Heart left ventricle (tissue), 16 donors: ENCODE results near the gene ZACN. TPM values are rescaled to one million over a fixed set of nuclear protein-coding genes. Genes with fewer than 3 reads are reported as not detected.

Source experiments
- ATAC-seq, 4 donors: fragments of 200-7000 bp; cut with Tn5 transposase; one replicate each; pipeline ENCODE4 v1.9.1; 2020 to 2022; ENCODE audit warnings: moderate library complexity in 4 of 4, mild to moderate bottlenecking in 3 of 4, moderate number of reproducible peaks in 1 of 4
- DNase-seq, 5 donors: peaks; one replicate each; pipeline ENCODE4 v3.0.0-alpha.2; 2020
- H3K27ac ChIP-seq, 12 donors: fragments of 200-600 bp; sonication (generic) in 4 of 12; one replicate each; pipeline versions ENCODE4 v1.5.0 to v1.8.0; 2016 to 2022; ENCODE audit warnings: mild to moderate bottlenecking in 2 of 12
- H3K27me3 ChIP-seq, 9 donors: fragments of 200-600 bp; sonication (generic) in 2 of 9; one replicate each; pipeline versions ENCODE4 v1.5.1 to v1.8.0; 2016 to 2022; ENCODE audit warnings: mild to moderate bottlenecking in 3 of 9
- H3K36me3 ChIP-seq, 9 donors: fragments of 200-600 bp; sonication (generic) in 2 of 9; one replicate each; pipeline versions ENCODE4 v1.5.0 to v1.8.0; 2018 to 2022; ENCODE audit warnings: mild to moderate bottlenecking in 2 of 9
- H3K4me1 ChIP-seq, 12 donors: fragments of 200-600 bp; sonication (generic) in 4 of 12; one replicate each; pipeline versions ENCODE4 v1.5.0 to v1.8.0; 2016 to 2022; ENCODE audit warnings: mild to moderate bottlenecking in 3 of 12
- H3K4me3 ChIP-seq, 12 donors: fragments of 200-600 bp; sonication (generic) in 4 of 12; one replicate each; pipeline versions ENCODE4 v1.5.0 to v1.8.0; 2017 to 2022; ENCODE audit warnings: mild to moderate bottlenecking in 9 of 12, moderate library complexity in 4 of 12
- H3K9me3 ChIP-seq, 12 donors: fragments of 200-600 bp; sonication (generic) in 4 of 12; one replicate each; pipeline versions ENCODE4 v1.5.0 to v1.8.0; 2016 to 2022; ENCODE audit warnings: mild to moderate bottlenecking in 1 of 12
- CTCF ChIP-seq, 12 donors: fragments of 200-600 bp; sonication (generic) in 4 of 12; IDR thresholded peaks; one replicate each; pipeline versions ENCODE4 v1.5.0 to v1.8.0; 2018 to 2022; ENCODE audit warnings: antibody characterized with exemption in 12 of 12, mild to moderate bottlenecking in 5 of 12
- POLR2A ChIP-seq, 2 donors: fragments of 450-650 bp; IDR thresholded peaks; one replicate each; pipeline ENCODE4 v1.6.1; 2017; ENCODE audit warnings: antibody characterized with exemption in 2 of 2, mild to moderate bottlenecking in 2 of 2, moderate library complexity in 2 of 2
- WGBS, 4 donors: extraction: QIAGEN DNeasy Blood & Tissue Kit in 2 of 4; methylation state at CpG; one replicate each; pipeline versions ENCODE4 v1.1.5 to v1.1.7; 2013 to 2018; 5-methylcytosine and 5-hydroxymethylcytosine counted together
- intact Hi-C, 10 donors: fragments of 100-400 bp; cut with DNase I; formaldehyde crosslinking; loops; one replicate each; pipeline versions ENCODE4 v1.11.1 to v1.14.2; 2022
- microRNA-seq, 4 donors: library from miRNA; unstranded; fragments of <30 nt; microRNA quantifications; one replicate each; pipeline versions ENCODE4 to v1.2.0, GENCODE V29; 2017 to 2020
- polyA plus RNA-seq, 2 donors: library from polyadenylated mRNA; stranded (reverse); fragments of 200-250 nt; gene quantifications; one replicate each; pipeline ENCODE4 v1.2.3, GENCODE V29; 2013
- total RNA-seq, 9 donors: library from RNA; depleted of rRNA in 2 of 9; stranded (reverse); fragments of >200 nt in 2 of 9; fragmentation: NEBNext Ultra II Directional in 3 of 9; extraction: Animal tissue kit (Norgen Biotek cat#: 25700) in 3 of 9; gene quantifications; one replicate each; pipeline versions ENCODE4 v1.1.0 to v1.2.4, GENCODE V29; 2016 to 2023
- donor health status: ischemic (EF 13 %, LVEDD 7.1; RV severe dilation, severe dysfunction).
- donor health status: healthy with polysubstance abuse.
- donor health status: DM: no; HTN: yes; CAD: no.
- donor health status: DM: no; HTN: no; CAD: no.
- donor health status: ischemic (EF 25% LVEDD 6.9; RV normal size, moderate dysfunction).
- donor health status: ischemic (EF 25% LVEDD 5.7; RV mildly dilated, moderate dysfunction).
- donor health status: healthy.
- donor health status: DM: yes; HTN: yes; CAD: no.
- donor health status: ischemic (EF 35%, LVEDD 5.7; RV mildly dilated, moderate dysfunction).
- donor health status: nonischemic (EF 11% LVEDD 7.7; RV severe dilation, severe dysfunction).
- donor health status: DM: yes; HTN: yes; CAD: no.
- donor health status: PGD.
- donor health status: ischemic (EF 29% LVEDD 5.4; RV normal size, mild dysfunction).
- donor health status: nonischemic (EF 23%, LVEDD 6.1; RV moderate dilation, normal function).

The ZACN gene
- total and polyA plus RNA-seq, 11 donors, result 0.13 to 1.5 (median 0.51) TPM; not detected in 8

- Histone ChIP-seq H3K36me3 (no peaks in the 10 kb centered on the region), H3K4me1 (peaks cover 0 to 9% (median 0%) of the 10 kb centered on the region in 12 donors), H3K4me3 (no peak overlapping the region), H3K27ac (no peak overlapping the region), H3K27me3 (peaks cover 0 to 57% (median 45%) of the 10 kb centered on the region in 9 donors), H3K9me3 (no peaks in the 10 kb centered on the region)
- WGBS, 4 donors, result 31 to 47% (median 41%) methylated on average over 12 to 13 of the region's 13 CpGs
- peak in 1 of 5 donors; percentile 48 for DNase-seq
- intact Hi-C loops, result no loop called here
- no peak for ATAC-seq
- TF ChIP-seq CTCF (IDR thresholded peaks at IDR 0.05) (no peak), POLR2A (IDR thresholded peaks at IDR 0.05) (no peak)
These were observed 51.5 kb downstream of the ZACN start for GRCh38 chr17:76130473-76130872.

GRCh38 chr17:76131051-76131691, 52.2 kb downstream of the ZACN start:
- peaks cover 0 to 64% (median 52%) of the 10 kb centered on the region in 9 donors for H3K27me3 ChIP-seq
- WGBS, 4 donors, result 46 to 51% (median 48%) methylated on average over 20 to 21 of the region's 21 CpGs

GRCh38 chr17:76131692-76132573, 53.0 kb downstream of the ZACN start:
- no peak for TF ChIP-seq CTCF (IDR thresholded peaks at IDR 0.05)
- no peak for TF ChIP-seq POLR2A (IDR thresholded peaks at IDR 0.05)
- H3K27me3 ChIP-seq, result peaks cover 5 to 72% (median 60%) of the 10 kb centered on the region in 9 donors
- H3K9me3 ChIP-seq, result no peaks in the 10 kb centered on the region
- H3K27ac ChIP-seq, result no peak overlapping the region
- WGBS, 4 donors, result 42 to 46% (median 44%) methylated on average over 15 to 21 of the region's 21 CpGs
- H3K4me3 ChIP-seq, result no peak overlapping the region
- peaks cover 0 to 9% (median 0%) of the 10 kb centered on the region in 12 donors for H3K4me1 ChIP-seq
- DNase-seq (peak in 1 of 5 donors; percentile 37), ATAC-seq (no peak)
- H3K36me3 ChIP-seq, result no peaks in the 10 kb centered on the region
- intact Hi-C loops, result no loop called here

More at GRCh38 chr17:76131051-76131691, 52.2 kb downstream of the ZACN start:
- ATAC-seq (no peak), DNase-seq (peak in 1 of 5 donors; percentile 64)
- intact Hi-C loops, result no loop called here
- Histone ChIP-seq H3K4me1 (peaks cover 0 to 9% (median 0%) of the 10 kb centered on the region in 12 donors), H3K27ac (no peak overlapping the region), H3K9me3 (no peaks in the 10 kb centered on the region), H3K36me3 (no peaks in the 10 kb centered on the region), H3K4me3 (no peak overlapping the region)
- TF ChIP-seq POLR2A (IDR thresholded peaks at IDR 0.05), result no peak
- TF ChIP-seq CTCF (IDR thresholded peaks at IDR 0.05), result no peak

Small RNA genes lying within 50 kb of the gene (microRNA-seq; reads per million reads assigned to microRNA genes)
- 0 to 5.4 (median 0.03) reads per million in 4 donors for gene MIR6868

Other genes with a start within 250 kb of the ZACN start
- 10 to 100 TPM in 2 of 9 donors, 1 to 10 TPM in 7; 2.1 to 28.5 (median 6.0) TPM for gene UNC13D, start 234.8 kb upstream of the ZACN start, total RNA-seq
- gene UNC13D, start 234.8 kb upstream of the ZACN start, polyA plus RNA-seq, result 1 to 10 TPM; 4.5 to 5.8 TPM
- 100 to 1,000 TPM; 134 to 311 (median 158) TPM for gene WBP2, start 223.8 kb upstream of the ZACN start, total RNA-seq
- 100 to 1,000 TPM; 128 to 217 TPM for gene WBP2, start 223.8 kb upstream of the ZACN start, polyA plus RNA-seq
- 10 to 100 TPM; 20.3 to 53.4 (median 31.8) TPM for gene TRIM47, start 200.6 kb upstream of the ZACN start, total RNA-seq
- 10 to 100 TPM; 20.1 to 23.3 TPM for gene TRIM47, start 200.6 kb upstream of the ZACN start, polyA plus RNA-seq
- 10 to 100 TPM in 3 of 9 donors, 1 to 10 TPM in 6; 6.8 to 16.1 (median 9.5) TPM for gene TRIM65, start 182.2 kb upstream of the ZACN start, total RNA-seq
- 10 to 100 TPM in 1 of 2 donors, 1 to 10 TPM in 1; 7.5 to 10.5 TPM for gene TRIM65, start 182.2 kb upstream of the ZACN start, polyA plus RNA-seq
- 100 to 1,000 TPM in 5 of 9 donors, 10 to 100 TPM in 4; 54.8 to 126 (median 106) TPM for gene MRPL38, start 174.3 kb upstream of the ZACN start, total RNA-seq
- 100 to 1,000 TPM in 1 of 2 donors, 10 to 100 TPM in 1; 79.7 to 111 TPM for gene MRPL38, start 174.3 kb upstream of the ZACN start, polyA plus RNA-seq
- gene FBF1, start 138.1 kb upstream of the ZACN start, total RNA-seq, result 1 to 10 TPM; 1.5 to 5.4 (median 2.9) TPM
- 1 to 10 TPM; 2.0 to 3.9 TPM for gene FBF1, start 138.1 kb upstream of the ZACN start, polyA plus RNA-seq
- 100 to 1,000 TPM in 2 of 9 donors, 10 to 100 TPM in 7; 65.5 to 117 (median 84.8) TPM for gene ACOX1, start 100.0 kb upstream of the ZACN start, total RNA-seq
- gene ACOX1, start 100.0 kb upstream of the ZACN start, polyA plus RNA-seq, result 10 to 100 TPM; 19.5 to 28.7 TPM
- 10 to 100 TPM in 3 of 9 donors, 1 to 10 TPM in 6; 3.3 to 15.6 (median 8.6) TPM for gene TEN1, start 99.9 kb upstream of the ZACN start, total RNA-seq
- gene TEN1, start 99.9 kb upstream of the ZACN start, polyA plus RNA-seq, result 10 to 100 TPM; 17.8 to 22.1 TPM
- gene CDK3, start 78.3 kb upstream of the ZACN start, total RNA-seq, result 1 to 10 TPM in 6 of 9 donors, under 1 TPM in 1, not detected in 2; 0.46 to 3.1 (median 1.5) TPM
- gene CDK3, start 78.3 kb upstream of the ZACN start, polyA plus RNA-seq, result 1 to 10 TPM; 1.6 to 3.6 TPM
- 1 to 10 TPM in 1 of 9 donors, under 1 TPM in 5, not detected in 3; 0.04 to 2.0 (median 0.09) TPM for gene EVPL, start 51.9 kb upstream of the ZACN start, total RNA-seq
- gene EVPL, start 51.9 kb upstream of the ZACN start, polyA plus RNA-seq, result under 1 TPM; 0.03 to 0.04 TPM
- gene SRP68, start 6.7 kb upstream of the ZACN start, total RNA-seq, result 10 to 100 TPM; 33.2 to 66.8 (median 59.4) TPM
- 10 to 100 TPM; 26.8 to 80.0 TPM for gene SRP68, start 6.7 kb upstream of the ZACN start, polyA plus RNA-seq
- gene GALR2, start 4.4 kb upstream of the ZACN start, total RNA-seq, result not detected
- gene GALR2, start 4.4 kb upstream of the ZACN start, polyA plus RNA-seq, result under 1 TPM in 1 of 2 donors, not detected in 1; 0.18 TPM
- gene EXOC7, start 24.6 kb downstream of the ZACN start, total RNA-seq, result 100 to 1,000 TPM in 1 of 9 donors, 10 to 100 TPM in 8; 64.4 to 107 (median 80.5) TPM
- gene EXOC7, start 24.6 kb downstream of the ZACN start, polyA plus RNA-seq, result 10 to 100 TPM; 39.7 to 62.5 TPM
- gene FOXJ1, start 62.1 kb downstream of the ZACN start, total RNA-seq, result not detected
- not detected for gene FOXJ1, start 62.1 kb downstream of the ZACN start, polyA plus RNA-seq
- gene RNF157, start 161.3 kb downstream of the ZACN start, total RNA-seq, result 1 to 10 TPM; 3.9 to 7.4 (median 5.2) TPM
- gene RNF157, start 161.3 kb downstream of the ZACN start, polyA plus RNA-seq, result 1 to 10 TPM; 3.6 to 5.5 TPM
- 10 to 100 TPM in 8 of 9 donors, 1 to 10 TPM in 1; 8.5 to 49.8 (median 24.5) TPM for gene UBALD2, start 186.2 kb downstream of the ZACN start, total RNA-seq
- 10 to 100 TPM; 12.5 to 18.5 TPM for gene UBALD2, start 186.2 kb downstream of the ZACN start, polyA plus RNA-seq
- 1 to 10 TPM; 1.0 to 2.7 (median 1.6) TPM for gene QRICH2, start 229.1 kb downstream of the ZACN start, total RNA-seq
- 1 to 10 TPM; 2.1 to 2.7 TPM for gene QRICH2, start 229.1 kb downstream of the ZACN start, polyA plus RNA-seq